MM.1S (cell line): ENCODE data around the gene JMJD6.

ENCODE experiments used
- CTCF ChIP-seq: fragments of 300-600 bp; sonication (generic); IDR thresholded peaks from 2 replicates; pipeline ENCODE4 v1.5.1; 2016; ENCODE audit warnings: antibody characterized with exemption, low read length, mixed read lengths
- EZH2phosphoT487 ChIP-seq: fragments of 300-600 bp; sonication (generic); IDR thresholded peaks from 2 replicates; pipeline ENCODE4 v1.6.1; 2018; ENCODE audit warnings: antibody characterized with exemption, low read length

GRCh38 chr17:76677406-76677805 lies 49.0 kb downstream of the JMJD6 start:
- TF ChIP-seq CTCF (no peak), EZH2phosphoT487 (no peak)
